Spleen (tissue), 11 donors: ENCODE results near the gene CYP27C1. TPM values are rescaled to one million over a fixed set of nuclear protein-coding genes. Genes with fewer than 3 reads are reported as not detected.
A peak's percentile ranks its signal among the peaks of the same experiment; 100 is the strongest.

ENCODE experiments used
- DNase-seq: peaks from one replicate; pipeline ENCODE4 v3.0.0-alpha.2; 2020
- H3K27ac ChIP-seq, 8 donors: fragments of 200-600 bp; sonication (generic) in 7 of 8; 1 replicate in 4 of 8; 2 replicates in 4 of 8; pipeline versions ENCODE4 v1.5.0 to v1.8.0; 2016 to 2021; ENCODE audit warnings: inconsistent platforms in 4 of 8, mild to moderate bottlenecking in 4 of 8, moderate library complexity in 1 of 8
- H3K27me3 ChIP-seq, 7 donors: fragments of 200-600 bp; sonication (generic) in 6 of 7; replicated peaks in 1 of 7; 1 replicate in 4 of 7; 2 replicates in 3 of 7; pipeline versions ENCODE4 v1.5.0 to v1.8.0; 2016 to 2021; ENCODE audit warnings: inconsistent platforms in 3 of 7, mild to moderate bottlenecking in 1 of 7
- H3K36me3 ChIP-seq, 6 donors: fragments of 200-600 bp; sonication (generic) in 5 of 6; 1 replicate in 4 of 6; 2 replicates in 2 of 6; pipeline versions ENCODE4 v1.5.0 to v1.8.0; 2016 to 2021; ENCODE audit warnings: inconsistent platforms in 2 of 6
- H3K4me1 ChIP-seq, 6 donors: fragments of 200-600 bp; sonication (generic) in 5 of 6; 1 replicate in 3 of 6; 2 replicates in 3 of 6; pipeline versions ENCODE4 v1.5.0 to v1.8.0; 2016 to 2021; ENCODE audit warnings: inconsistent platforms in 3 of 6
- H3K4me3 ChIP-seq, 8 donors: fragments of 200-600 bp; sonication (generic) in 7 of 8; 1 replicate in 4 of 8; 2 replicates in 4 of 8; pipeline versions ENCODE4 v1.5.0 to v1.8.0; 2016 to 2021; ENCODE audit warnings: inconsistent platforms in 4 of 8, mild to moderate bottlenecking in 4 of 8, moderate library complexity in 2 of 8
- H3K9me3 ChIP-seq, 8 donors: fragments of 200-600 bp; sonication (generic) in 7 of 8; 1 replicate in 4 of 8; 2 replicates in 4 of 8; pipeline versions ENCODE4 v1.5.0 to v1.8.0; 2016 to 2021; ENCODE audit warnings: inconsistent platforms in 4 of 8
- POLR2A ChIP-seq, 3 donors: fragments of 450-650 bp; IDR thresholded peaks; one replicate each; pipeline ENCODE4 v1.5.1; 2017; ENCODE audit warnings: antibody characterized with exemption in 3 of 3, mild to moderate bottlenecking in 1 of 3
- POLR2AphosphoS5 ChIP-seq, 3 donors: sonication (generic); formaldehyde crosslinking; IDR thresholded peaks; one replicate each; pipeline ENCODE4 v1.5.1; 2017; ENCODE audit warnings: antibody characterized with exemption in 3 of 3
- WGBS, 5 donors: extraction: QIAGEN DNeasy Blood & Tissue Kit in 3 of 5; methylation state at CpG; one replicate each; pipeline versions ENCODE4 v1.1.5 to v1.1.7; 2013 to 2018; 5-methylcytosine and 5-hydroxymethylcytosine counted together
- intact Hi-C: fragments of 100-400 bp; cut with DNase I; formaldehyde crosslinking; loops from one replicate; pipeline ENCODE4 v1.15.0; 2023; ENCODE audit warnings: low total_unique reads
- polyA plus RNA-seq, 3 donors: library from polyadenylated mRNA; stranded (reverse); fragments of 200-250 nt; gene quantifications; one replicate each; pipeline ENCODE4 v1.2.1, GENCODE V29; 2013
- total RNA-seq, 7 donors: library from RNA; depleted of rRNA in 3 of 7; stranded (reverse); fragments of >200 nt in 3 of 7; fragmentation: NEBNext Ultra II Directional in 4 of 7; extraction: Animal tissue kit (Norgen Biotek cat#: 25700) in 4 of 7; gene quantifications; one replicate each; pipeline versions ENCODE4 v1.1.0 to v1.2.1, GENCODE V29; 2016 to 2021
- TF ChIP-seq, protein P1 (sequence below), 11 experiments: fragments of 200-600 bp in 7 of 11; fragments of 450-650 bp in 4 of 11; sonication (generic) in 4 of 11; IDR thresholded peaks in 8 of 11; conservative IDR thresholded peaks in 3 of 11; 1 replicate in 7 of 11; 2 replicates in 4 of 11; pipeline versions ENCODE4 v1.4.0 to v1.8.0; 2016 to 2021; ENCODE audit warnings: antibody characterized with exemption in 11 of 11, inconsistent platforms in 4 of 11, mild to moderate bottlenecking in 1 of 11
- donor health status: healthy with polysubstance abuse.
- donor health status: DM: no; HTN: no; CAD: no; lungs with moderate emphysema.
- donor health status: DM: no; HTN: no; CAD: no.
- donor health status: Bipolar disorder and iron deficiency.
- donor health status: healthy.
- donor health status: DM: no; HTN: no; CAD: no.
- donor health status: DM: yes; HTN: yes; CAD: no.

CYP27C1 gene
- total and polyA plus RNA-seq, 10 donors: 0.07 to 0.36 (median 0.21) TPM; not detected in 2

DNA sequence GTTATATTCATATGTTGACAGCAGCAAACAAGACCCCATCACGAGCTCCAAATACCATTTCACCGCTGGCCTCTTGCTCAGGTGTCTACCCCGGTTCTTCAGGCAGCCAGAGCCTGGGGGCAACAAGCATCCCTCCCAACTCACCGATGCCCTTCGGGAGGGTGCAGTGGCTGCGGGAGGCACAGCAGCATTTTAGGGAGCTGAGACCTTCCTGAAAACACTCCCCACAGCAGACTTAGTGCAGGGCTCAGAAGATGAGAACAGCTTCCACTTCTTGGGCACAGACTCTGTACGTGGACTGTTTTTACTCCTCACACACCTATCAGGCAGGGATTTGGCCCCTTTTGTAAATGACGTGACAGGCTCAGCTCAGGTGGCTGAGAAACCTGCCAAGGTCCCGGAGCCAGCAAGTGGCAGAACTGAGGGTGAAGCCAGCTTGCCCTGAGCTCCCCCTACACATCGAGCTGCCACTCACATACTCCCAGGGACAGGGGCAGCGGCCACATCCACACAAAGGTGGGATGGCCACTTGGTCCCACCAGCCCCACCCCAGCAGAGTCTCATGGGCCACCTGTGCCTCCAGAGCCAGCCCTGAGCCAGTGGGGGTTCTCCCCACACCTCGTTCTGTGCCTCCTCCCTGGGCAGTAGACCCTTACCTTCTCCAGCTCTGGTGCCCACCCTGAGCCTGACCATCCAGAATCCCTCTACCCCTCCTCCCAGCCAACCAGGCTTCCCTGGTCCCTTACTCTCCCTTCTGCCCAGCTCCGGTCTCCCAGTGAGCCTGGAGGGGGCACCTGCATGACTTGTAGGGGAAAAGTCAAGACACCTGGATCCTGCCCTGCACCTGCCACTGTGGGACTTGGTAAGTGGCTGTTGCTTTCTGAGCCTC is 28.5 kb downstream of the CYP27C1 start:
- Histone ChIP-seq H3K9me3 (peaks cover 0 to 9% (median 0%) of the 10 kb centered on the region in 8 donors), H3K27ac (no peak overlapping the region), H3K36me3 (no peaks in the 10 kb centered on the region), H3K4me3 (no peak overlapping the region), H3K27me3 (peaks cover 0 to 22% (median 0%) of the 10 kb centered on the region in 7 donors), H3K4me1 (no peaks in the 10 kb centered on the region)
- WGBS, 5 donors: 81 to 94% (median 92%) methylated on average over 13 of the region's 13 CpGs
- DNase-seq: peak; percentile 50
- TF ChIP-seq POLR2A (IDR thresholded peaks at IDR 0.05): no peak
- TF ChIP-seq, protein P1, sequence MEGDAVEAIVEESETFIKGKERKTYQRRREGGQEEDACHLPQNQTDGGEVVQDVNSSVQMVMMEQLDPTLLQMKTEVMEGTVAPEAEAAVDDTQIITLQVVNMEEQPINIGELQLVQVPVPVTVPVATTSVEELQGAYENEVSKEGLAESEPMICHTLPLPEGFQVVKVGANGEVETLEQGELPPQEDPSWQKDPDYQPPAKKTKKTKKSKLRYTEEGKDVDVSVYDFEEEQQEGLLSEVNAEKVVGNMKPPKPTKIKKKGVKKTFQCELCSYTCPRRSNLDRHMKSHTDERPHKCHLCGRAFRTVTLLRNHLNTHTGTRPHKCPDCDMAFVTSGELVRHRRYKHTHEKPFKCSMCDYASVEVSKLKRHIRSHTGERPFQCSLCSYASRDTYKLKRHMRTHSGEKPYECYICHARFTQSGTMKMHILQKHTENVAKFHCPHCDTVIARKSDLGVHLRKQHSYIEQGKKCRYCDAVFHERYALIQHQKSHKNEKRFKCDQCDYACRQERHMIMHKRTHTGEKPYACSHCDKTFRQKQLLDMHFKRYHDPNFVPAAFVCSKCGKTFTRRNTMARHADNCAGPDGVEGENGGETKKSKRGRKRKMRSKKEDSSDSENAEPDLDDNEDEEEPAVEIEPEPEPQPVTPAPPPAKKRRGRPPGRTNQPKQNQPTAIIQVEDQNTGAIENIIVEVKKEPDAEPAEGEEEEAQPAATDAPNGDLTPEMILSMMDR (IDR thresholded peaks at IDR 0.05 in 8 of 11, conservative IDR thresholded peaks at IDR 0.05 in 3 of 11): no peak
- TF ChIP-seq POLR2AphosphoS5 (IDR thresholded peaks at IDR 0.05): no peak
- intact Hi-C loops: no loop called here

DNA sequence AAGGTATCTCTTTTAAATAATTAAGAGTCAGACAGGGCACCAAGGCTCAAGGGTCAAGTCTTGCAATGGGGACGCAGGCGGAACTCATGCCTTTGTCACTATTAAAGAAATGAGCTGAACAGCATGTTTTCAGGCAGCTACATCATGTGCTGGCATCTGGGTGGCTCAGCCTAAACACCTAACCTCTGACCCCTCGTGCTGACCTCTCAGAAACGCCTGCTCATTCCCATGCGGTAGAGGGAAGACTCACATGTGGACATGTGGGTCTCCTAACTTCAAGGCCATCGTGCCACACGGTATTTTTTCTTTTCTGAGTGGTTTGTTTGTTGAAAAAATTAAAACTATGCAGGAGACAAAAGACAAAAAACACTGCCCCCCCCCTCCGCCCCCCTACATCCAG is 31.3 kb downstream of the CYP27C1 start:
- peaks cover 0 to 36% (median 0%) of the 10 kb centered on the region in 7 donors for H3K27me3 ChIP-seq
- DNase-seq: peak; percentile 33
- H3K27ac ChIP-seq: no peak overlapping the region
- H3K9me3 ChIP-seq: peaks cover 0 to 9% (median 0%) of the 10 kb centered on the region in 8 donors
- H3K4me1 ChIP-seq: peaks cover 0 to 6% (median 2%) of the 10 kb centered on the region in 6 donors
- 87 to 94% (median 89%) methylated on average over 8 of the region's 8 CpGs for WGBS, 5 donors
- no peaks in the 10 kb centered on the region for H3K36me3 ChIP-seq
- no peak overlapping the region for H3K4me3 ChIP-seq
- intact Hi-C loops: no loop called here
- no peak for TF ChIP-seq POLR2AphosphoS5 (IDR thresholded peaks at IDR 0.05)
- TF ChIP-seq, protein P1 (IDR thresholded peaks at IDR 0.05 in 8 of 11, conservative IDR thresholded peaks at IDR 0.05 in 3 of 11): no peak
- no peak for TF ChIP-seq POLR2A (IDR thresholded peaks at IDR 0.05)

DNA sequence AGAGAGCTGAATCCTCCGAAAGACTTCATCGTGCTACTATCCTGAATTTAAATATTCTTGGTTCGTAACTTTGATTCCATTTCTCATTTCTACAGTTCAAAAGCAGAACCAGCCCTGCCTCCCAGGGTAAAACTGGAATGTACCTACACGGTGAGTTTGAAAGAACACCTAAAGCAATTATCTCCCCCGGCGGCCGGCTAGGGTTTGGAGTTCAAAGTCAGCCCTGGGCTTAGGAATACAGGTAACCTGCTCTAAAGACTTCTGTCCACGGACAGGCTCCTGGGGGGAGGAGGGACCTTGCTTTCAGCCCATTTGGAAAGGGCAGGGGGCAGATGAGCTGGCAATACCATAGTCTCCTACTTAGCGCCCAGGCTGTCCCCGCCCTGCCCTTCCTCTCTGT is 32.3 kb downstream of the CYP27C1 start:
- Histone ChIP-seq H3K4me3 (no peak overlapping the region), H3K27me3 (peaks cover 0 to 36% (median 0%) of the 10 kb centered on the region in 7 donors), H3K4me1 (peaks cover 0 to 6% (median 2%) of the 10 kb centered on the region in 6 donors), H3K36me3 (no peaks in the 10 kb centered on the region), H3K27ac (no peak overlapping the region), H3K9me3 (peaks cover 0 to 9% (median 0%) of the 10 kb centered on the region in 8 donors)
- TF ChIP-seq, protein P1 (IDR thresholded peaks at IDR 0.05 in 8 of 11, conservative IDR thresholded peaks at IDR 0.05 in 3 of 11): no peak
- TF ChIP-seq POLR2A (IDR thresholded peaks at IDR 0.05) (no peak), POLR2AphosphoS5 (IDR thresholded peaks at IDR 0.05) (no peak)
- WGBS, 5 donors: 76 to 88% (median 78%) methylated on average over 10 of the region's 10 CpGs
- DNase-seq: no peak
- intact Hi-C loops: no loop called here
